ENCODE measurements around the gene RECK.

RECK gene

DNA sequence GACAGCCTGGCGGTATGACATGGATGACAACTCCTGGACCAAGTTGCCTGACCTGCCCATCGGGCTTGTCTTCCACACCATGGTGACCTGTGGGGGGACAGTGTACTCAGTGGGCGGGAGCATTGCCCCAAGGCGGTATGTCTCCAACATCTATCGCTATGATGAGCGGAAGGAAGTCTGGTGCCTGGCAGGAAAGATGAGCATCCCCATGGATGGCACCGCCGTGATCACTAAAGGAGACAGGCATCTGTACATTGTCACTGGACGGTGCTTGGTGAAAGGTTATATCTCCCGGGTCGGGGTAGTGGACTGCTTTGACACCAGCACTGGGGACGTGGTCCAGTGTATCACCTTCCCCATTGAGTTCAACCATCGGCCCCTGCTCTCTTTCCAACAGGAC lies 133.8 kb downstream of the RECK start:
- Histone ChIP-seq H3F3A (ENCODE audit: low read depth) (no peaks in the 10 kb centered on the region), H3K79me2 (ENCODE audit: insufficient read depth, low read length) (no peaks in the 10 kb centered on the region), H3K27me3 (ENCODE audit: insufficient read depth, low read length, poor library complexity, severe bottlenecking) (no peaks in the 10 kb centered on the region), H2AFZ (ENCODE audit: low read length) (no peak overlapping the region), H4K20me1 (ENCODE audit: insufficient read depth, low read length, poor library complexity, severe bottlenecking) (no peaks in the 10 kb centered on the region), H3K4me3 (ENCODE audit: low read length, poor library complexity, severe bottlenecking) (no peak overlapping the region), H3K36me3 (ENCODE audit: insufficient read depth, low read length) (no peaks in the 10 kb centered on the region), H3K9me3 (ENCODE audit: insufficient read depth, low read depth, low read length) (no peaks in the 10 kb centered on the region), H3K9ac (ENCODE audit: low read depth, low read length, poor library complexity, severe bottlenecking) (no peak overlapping the region), H3K9me2 (replicated peaks; ENCODE audit: low read depth, low read length) (no peaks in the 10 kb centered on the region), H3K4me2 (ENCODE audit: low read depth, low read length, poor library complexity, severe bottlenecking) (no peak overlapping the region), H3K4me1 (ENCODE audit: insufficient read depth, low read length, poor library complexity, severe bottlenecking) (no peaks in the 10 kb centered on the region)
- TF ChIP-seq EZH2phosphoT487 (IDR thresholded peaks at IDR 0.05; ENCODE audit: borderline replicate concordance) = no peak
- TF ChIP-seq, protein P1, sequence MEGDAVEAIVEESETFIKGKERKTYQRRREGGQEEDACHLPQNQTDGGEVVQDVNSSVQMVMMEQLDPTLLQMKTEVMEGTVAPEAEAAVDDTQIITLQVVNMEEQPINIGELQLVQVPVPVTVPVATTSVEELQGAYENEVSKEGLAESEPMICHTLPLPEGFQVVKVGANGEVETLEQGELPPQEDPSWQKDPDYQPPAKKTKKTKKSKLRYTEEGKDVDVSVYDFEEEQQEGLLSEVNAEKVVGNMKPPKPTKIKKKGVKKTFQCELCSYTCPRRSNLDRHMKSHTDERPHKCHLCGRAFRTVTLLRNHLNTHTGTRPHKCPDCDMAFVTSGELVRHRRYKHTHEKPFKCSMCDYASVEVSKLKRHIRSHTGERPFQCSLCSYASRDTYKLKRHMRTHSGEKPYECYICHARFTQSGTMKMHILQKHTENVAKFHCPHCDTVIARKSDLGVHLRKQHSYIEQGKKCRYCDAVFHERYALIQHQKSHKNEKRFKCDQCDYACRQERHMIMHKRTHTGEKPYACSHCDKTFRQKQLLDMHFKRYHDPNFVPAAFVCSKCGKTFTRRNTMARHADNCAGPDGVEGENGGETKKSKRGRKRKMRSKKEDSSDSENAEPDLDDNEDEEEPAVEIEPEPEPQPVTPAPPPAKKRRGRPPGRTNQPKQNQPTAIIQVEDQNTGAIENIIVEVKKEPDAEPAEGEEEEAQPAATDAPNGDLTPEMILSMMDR (conservative IDR thresholded peaks at IDR 0.05; ENCODE audit: low read length) = no peak

DNA sequence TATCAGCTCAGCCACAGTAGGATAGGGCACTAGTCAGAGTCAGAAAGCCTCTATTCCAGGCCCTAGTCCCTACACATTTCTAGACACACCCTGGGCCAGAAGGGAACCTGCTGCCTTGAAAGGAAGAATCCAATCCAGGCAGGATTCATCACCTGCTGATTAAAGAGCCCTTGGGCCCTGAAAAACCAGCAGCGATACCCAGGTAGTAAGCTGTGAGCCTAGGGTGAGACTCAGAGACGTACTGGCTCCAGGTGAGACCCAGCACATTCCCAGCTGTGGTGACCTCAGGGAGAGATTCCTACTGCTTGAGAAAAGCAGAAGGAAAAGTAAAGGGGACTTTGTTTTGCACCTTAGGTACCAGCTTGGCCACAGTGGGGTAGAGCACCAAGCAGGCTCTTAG lies 137.1 kb downstream of the RECK start:
- Histone ChIP-seq H3K36me3 (ENCODE audit: insufficient read depth, low read length) (no peaks in the 10 kb centered on the region), H3K4me3 (ENCODE audit: low read length, poor library complexity, severe bottlenecking) (no peak overlapping the region), H3K9ac (ENCODE audit: low read depth, low read length, poor library complexity, severe bottlenecking) (no peak overlapping the region), H3K27me3 (ENCODE audit: insufficient read depth, low read length, poor library complexity, severe bottlenecking) (no peaks in the 10 kb centered on the region), H2AFZ (ENCODE audit: low read length) (no peak overlapping the region), H3K9me3 (ENCODE audit: insufficient read depth, low read depth, low read length) (no peaks in the 10 kb centered on the region), H3F3A (ENCODE audit: low read depth) (no peaks in the 10 kb centered on the region), H3K4me2 (ENCODE audit: low read depth, low read length, poor library complexity, severe bottlenecking) (no peak overlapping the region), H3K4me1 (ENCODE audit: insufficient read depth, low read length, poor library complexity, severe bottlenecking) (peaks cover under 1% of the 10 kb centered on the region), H4K20me1 (ENCODE audit: insufficient read depth, low read length, poor library complexity, severe bottlenecking) (no peaks in the 10 kb centered on the region), H3K79me2 (ENCODE audit: insufficient read depth, low read length) (no peaks in the 10 kb centered on the region), H3K9me2 (replicated peaks; ENCODE audit: low read depth, low read length) (no peaks in the 10 kb centered on the region)
- TF ChIP-seq EZH2phosphoT487 (IDR thresholded peaks at IDR 0.05; ENCODE audit: borderline replicate concordance) = no peak
- TF ChIP-seq, protein P1 (conservative IDR thresholded peaks at IDR 0.05; ENCODE audit: low read length) = no peak
